Omental fat pad (tissue), 4 donors: Measurements from ENCODE around the gene ZNF385C. TPM values are rescaled to one million over a fixed set of nuclear protein-coding genes. Genes with fewer than 3 reads are reported as not detected.
A peak's percentile ranks its signal among the peaks of the same experiment; 100 is the strongest.
"Not testable (repeated sequence)": the region's sequence is repeated elsewhere in the genome, so short reads cannot be mapped to it uniquely, and the experiment has no call there.

Experiments
- ATAC-seq: fragments of 150-250 bp; one replicate; pipeline ENCODE4 v1.9.1; 2016; ENCODE audit warnings: mild to moderate bottlenecking, moderate library complexity; ENCODE audit not compliant: low FRiP score
- DNase-seq: peaks from one replicate; pipeline ENCODE4 v3.0.0-alpha.2; 2019; ENCODE audit warnings: low spot score
- CTCF ChIP-seq, 3 donors: fragments of 450-650 bp; IDR thresholded peaks; one replicate each; pipeline ENCODE4 v1.5.1; 2016 to 2017; ENCODE audit warnings: antibody characterized with exemption in 3 of 3, mild to moderate bottlenecking in 3 of 3, moderate library complexity in 2 of 3
- total RNA-seq, 4 donors: library from RNA; depleted of rRNA; stranded (reverse); fragments of >200 nt; gene quantifications; one replicate each; pipeline ENCODE4 v1.1.0, GENCODE V29; 2016

The ZNF385C gene, protein sequence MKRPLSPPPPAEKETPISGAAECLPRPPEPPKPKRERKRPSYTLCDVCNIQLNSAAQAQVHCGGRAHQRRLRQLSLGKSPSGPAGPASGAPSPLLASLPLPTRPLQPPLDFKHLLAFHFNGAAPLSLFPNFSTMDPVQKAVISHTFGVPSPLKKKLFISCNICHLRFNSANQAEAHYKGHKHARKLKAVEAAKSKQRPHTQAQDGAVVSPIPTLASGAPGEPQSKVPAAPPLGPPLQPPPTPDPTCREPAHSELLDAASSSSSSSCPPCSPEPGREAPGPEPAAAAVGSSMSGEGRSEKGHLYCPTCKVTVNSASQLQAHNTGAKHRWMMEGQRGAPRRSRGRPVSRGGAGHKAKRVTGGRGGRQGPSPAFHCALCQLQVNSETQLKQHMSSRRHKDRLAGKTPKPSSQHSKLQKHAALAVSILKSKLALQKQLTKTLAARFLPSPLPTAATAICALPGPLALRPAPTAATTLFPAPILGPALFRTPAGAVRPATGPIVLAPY
- total RNA-seq = not detected

DNA sequence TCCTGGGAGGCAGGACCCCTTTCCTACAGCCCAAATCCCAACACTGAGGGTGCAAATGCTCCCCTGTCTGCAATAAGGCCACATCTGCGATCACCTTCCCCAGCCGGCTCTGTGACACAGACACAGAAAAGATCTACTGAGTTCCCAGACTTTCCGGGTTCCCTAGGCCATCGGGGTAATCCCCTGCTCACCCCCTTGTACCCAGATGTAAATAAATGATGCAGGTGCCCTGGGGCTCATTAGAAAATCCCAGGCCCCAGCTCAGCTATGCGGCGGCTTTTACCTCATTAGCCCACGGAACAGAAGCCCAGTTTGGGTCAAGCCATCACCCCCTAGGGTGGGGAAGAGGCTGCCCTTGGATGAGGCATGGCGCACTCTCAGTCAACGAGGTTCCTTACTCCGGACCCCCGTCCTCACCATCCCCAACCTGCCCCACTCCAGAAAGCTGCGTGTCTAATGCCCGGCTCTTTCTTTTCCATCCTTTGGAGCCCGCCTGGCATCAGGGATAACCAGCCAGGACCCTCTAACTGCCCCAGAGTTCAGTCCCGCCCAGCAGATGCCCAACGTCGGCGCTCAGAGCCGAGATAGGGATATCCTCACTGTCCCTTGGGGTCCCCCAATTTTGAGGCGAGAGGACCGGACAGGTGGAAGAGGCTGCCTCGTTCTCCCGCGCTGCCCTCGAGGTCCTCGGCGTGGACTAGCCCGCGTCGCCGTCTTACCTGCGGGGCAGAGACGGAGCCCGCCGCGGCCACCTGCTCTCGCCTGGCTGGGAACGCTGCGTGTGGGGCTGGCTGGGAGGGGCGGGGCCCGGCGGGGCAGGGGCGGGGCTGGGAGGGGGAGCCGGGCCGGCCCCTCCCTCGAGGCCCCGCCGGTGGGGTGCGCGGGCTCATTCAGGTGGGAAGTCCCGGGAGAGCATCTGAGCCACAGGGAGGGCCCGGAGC is at the start of gene ZNF385C:
Gene ZNF385C, minus strand, starts transcription at position 783 of the 941 bp plus-strand sequence. CDS start 35,417 bp downstream, outside the sequence.
- no peak for DNase-seq
- no peak for TF ChIP-seq CTCF (IDR thresholded peaks at IDR 0.05)

GRCh38 chr17:42146911-42147607 is 48.8 kb upstream of the ZNF385C start:
- no peak for TF ChIP-seq CTCF (IDR thresholded peaks at IDR 0.05)
- no peak for DNase-seq
- ATAC-seq = no peak

More for the DNA sequence above, at the start of gene ZNF385C:
- ATAC-seq = peak; percentile 43

- ATAC-seq, DNase-seq: not testable (repeated sequence)
These were observed 44.9 kb upstream of the ZNF385C start for GRCh38 chr17:42143138-42143537.

GRCh38 chr17:42142371-42142896 is 44.2 kb upstream of the ZNF385C start:
- no peak for TF ChIP-seq CTCF (IDR thresholded peaks at IDR 0.05)
- DNase-seq (no peak), ATAC-seq (no peak)

- TF ChIP-seq CTCF (IDR thresholded peaks at IDR 0.05) = no peak
- DNase-seq (no peak), ATAC-seq (no peak)
These were observed 43.1 kb upstream of the ZNF385C start for GRCh38 chr17:42141382-42141781.

DNA sequence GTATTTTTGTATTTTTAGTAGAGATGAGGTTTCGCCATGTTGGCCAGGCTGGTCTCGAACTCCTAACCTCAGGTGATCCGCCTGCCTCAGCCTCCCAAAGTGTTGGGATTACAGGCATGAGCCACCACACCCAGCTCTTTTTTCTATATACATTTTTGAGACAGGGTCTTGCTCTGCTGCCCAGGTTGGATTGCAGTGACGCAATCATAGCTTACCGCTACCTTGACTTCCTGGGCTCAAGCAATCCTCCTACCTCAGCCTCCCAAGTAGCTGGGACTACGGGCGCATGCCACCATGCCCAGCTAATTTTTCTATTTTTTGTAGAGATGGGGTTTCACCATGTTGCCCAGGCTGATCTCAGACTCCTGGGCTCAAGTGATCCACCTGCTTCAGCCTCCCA is 42.4 kb upstream of the ZNF385C start:
- ATAC-seq, DNase-seq: not testable (repeated sequence)

DNA sequence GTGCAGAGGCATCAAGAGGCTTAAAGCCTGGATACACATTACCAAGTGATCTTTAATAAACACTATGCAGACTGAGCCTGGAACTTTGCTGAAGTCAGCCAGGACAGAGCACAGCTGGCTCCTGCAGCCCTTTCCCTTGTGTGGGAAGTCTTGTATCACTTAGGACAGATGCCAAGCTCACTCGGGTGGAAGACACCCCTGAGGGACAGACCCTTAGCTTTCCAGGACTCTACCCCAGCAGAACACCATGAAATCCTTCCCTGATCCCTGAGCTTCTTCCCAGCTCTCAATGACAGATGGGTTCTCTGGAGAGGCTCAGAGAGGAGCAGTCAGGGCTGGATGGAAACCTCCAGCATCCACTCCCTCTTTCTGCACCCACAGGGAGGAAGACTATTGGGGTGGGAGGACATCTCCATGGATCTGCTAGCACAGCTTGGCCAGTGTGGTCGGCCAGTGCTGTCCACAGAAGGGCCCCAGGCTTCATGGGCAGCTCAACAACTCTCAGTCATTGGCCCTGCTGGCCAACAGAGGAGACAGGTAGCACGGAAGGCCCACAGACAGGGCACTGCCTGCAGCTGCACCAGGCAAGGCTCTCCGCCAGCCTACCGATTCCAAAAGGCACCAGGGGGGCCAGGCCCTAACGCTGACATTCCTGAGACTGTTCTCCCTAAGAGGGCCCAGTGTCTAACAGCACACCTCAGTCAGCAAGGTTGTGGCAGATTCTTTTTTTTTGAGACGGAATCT is 40.6 kb upstream of the ZNF385C start:
- no peak for TF ChIP-seq CTCF (IDR thresholded peaks at IDR 0.05)
- no peak for ATAC-seq
- DNase-seq = no peak
